A673 (cell line): ENCODE results near the gene NEB. TPM values are rescaled to one million over a fixed set of nuclear protein-coding genes. Genes with fewer than 3 reads are reported as not detected.

Experiments
- BruUV-seq: library from RNA; stranded (reverse); fragments of 400-500 nt; replicated peaks from 2 replicates; lab custom pipeline; 2021; lab: Mats Ljungman, UMichigan
- CTCF ChIA-PET: fragments of 300-600 bp; sonication (Branson Sonifier 250); formaldehyde crosslinking; loops from one replicate; lab custom pipeline; 2022; ENCODE audit warnings: antibody characterized with exemption; lab: Charles Lee
- POLR2A ChIA-PET: fragments of 300-600 bp; sonication (Branson Sonifier 250); formaldehyde crosslinking; loops from one replicate; lab custom pipeline; 2022; ENCODE audit warnings: antibody characterized with exemption; ENCODE audit not compliant: low non-redundant PET; lab: Charles Lee
- DNase-seq: peaks from one replicate; pipeline ENCODE4 v3.0.0-alpha.2; 2015; ENCODE audit warnings: low spot score
- H3K27ac ChIP-seq: fragments of 200-600 bp; sonication (generic); 2 replicates; pipeline ENCODE4 v1.5.1; 2016; ENCODE audit warnings: mixed run types, low read depth, mild to moderate bottlenecking, mixed read lengths, antibody characterized with exemption, low read length; ENCODE audit not compliant: poor library complexity, severe bottlenecking
- H3K27me3 ChIP-seq: fragments of 200-600 bp; sonication (generic); replicated peaks from 2 replicates; pipeline ENCODE4 v1.6.1; 2017; ENCODE audit warnings: mixed run types, low read depth, mild to moderate bottlenecking, mixed read lengths, antibody characterized with exemption, low read length; ENCODE audit not compliant: insufficient read depth, poor library complexity
- H3K36me3 ChIP-seq: fragments of 200-600 bp; sonication (generic); 2 replicates; pipeline ENCODE4 v1.6.1; 2016; ENCODE audit warnings: mixed run types, mild to moderate bottlenecking, mixed read lengths, antibody characterized with exemption, low read length; ENCODE audit not compliant: insufficient read depth, poor library complexity, severe bottlenecking
- H3K4me1 ChIP-seq: fragments of 200-600 bp; sonication (generic); 2 replicates; pipeline ENCODE4 v1.6.1; 2017; ENCODE audit warnings: mixed run types, mild to moderate bottlenecking, mixed read lengths, antibody characterized with exemption, low read length; ENCODE audit not compliant: insufficient read depth, poor library complexity, severe bottlenecking
- H3K4me3 ChIP-seq: fragments of 200-600 bp; sonication (generic); 2 replicates; pipeline ENCODE4 v1.5.1; 2016; ENCODE audit warnings: low read depth, mixed run types, mild to moderate bottlenecking, mixed read lengths, low read length; ENCODE audit not compliant: poor library complexity, severe bottlenecking
- H3K9me3 ChIP-seq: fragments of 200-600 bp; sonication (generic); 2 replicates; pipeline ENCODE4 v1.6.1; 2016; ENCODE audit warnings: mixed run types, low read depth, mild to moderate bottlenecking, mixed read lengths, antibody characterized with exemption, low read length; ENCODE audit not compliant: poor library complexity, severe bottlenecking
- EZH2 ChIP-seq: fragments of 200-600 bp; sonication (generic); IDR thresholded peaks from 2 replicates; pipeline ENCODE4 v1.6.1; 2017; ENCODE audit warnings: borderline replicate concordance, low read depth, mild to moderate bottlenecking, mixed read lengths, antibody characterized with exemption, low read length; ENCODE audit not compliant: poor library complexity, severe bottlenecking
- intact Hi-C: fragments of 100-400 bp; cut with micrococcal nuclease; formaldehyde crosslinking; loops from one replicate; pipeline ENCODE4 v1.10.0; 2022; ENCODE audit not compliant: unreplicated experiment
- total RNA-seq: library from RNA; stranded (reverse); gene quantifications from 2 replicates; pipeline ENCODE4 v1.2.3, GENCODE V29; 2021
- TF ChIP-seq, protein P1 (sequence below): fragments of 300-800, 200-600 bp; sonication (generic); conservative IDR thresholded peaks from 2 replicates; pipeline ENCODE4 v1.5.1; 2017; ENCODE audit warnings: low read depth, mild to moderate bottlenecking, antibody characterized with exemption, low read length, moderate library complexity, mixed read lengths

NEB gene
- total RNA-seq, 1 experiment from 2014 or later: 7.0 TPM

- no peaks in the 10 kb centered on the region for H3K36me3 ChIP-seq
- no peak overlapping the region for H3K27ac ChIP-seq
- TF ChIP-seq, protein P1, sequence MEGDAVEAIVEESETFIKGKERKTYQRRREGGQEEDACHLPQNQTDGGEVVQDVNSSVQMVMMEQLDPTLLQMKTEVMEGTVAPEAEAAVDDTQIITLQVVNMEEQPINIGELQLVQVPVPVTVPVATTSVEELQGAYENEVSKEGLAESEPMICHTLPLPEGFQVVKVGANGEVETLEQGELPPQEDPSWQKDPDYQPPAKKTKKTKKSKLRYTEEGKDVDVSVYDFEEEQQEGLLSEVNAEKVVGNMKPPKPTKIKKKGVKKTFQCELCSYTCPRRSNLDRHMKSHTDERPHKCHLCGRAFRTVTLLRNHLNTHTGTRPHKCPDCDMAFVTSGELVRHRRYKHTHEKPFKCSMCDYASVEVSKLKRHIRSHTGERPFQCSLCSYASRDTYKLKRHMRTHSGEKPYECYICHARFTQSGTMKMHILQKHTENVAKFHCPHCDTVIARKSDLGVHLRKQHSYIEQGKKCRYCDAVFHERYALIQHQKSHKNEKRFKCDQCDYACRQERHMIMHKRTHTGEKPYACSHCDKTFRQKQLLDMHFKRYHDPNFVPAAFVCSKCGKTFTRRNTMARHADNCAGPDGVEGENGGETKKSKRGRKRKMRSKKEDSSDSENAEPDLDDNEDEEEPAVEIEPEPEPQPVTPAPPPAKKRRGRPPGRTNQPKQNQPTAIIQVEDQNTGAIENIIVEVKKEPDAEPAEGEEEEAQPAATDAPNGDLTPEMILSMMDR: no peak
- TF ChIP-seq EZH2: no peak
- no peaks in the 10 kb centered on the region for H3K27me3 ChIP-seq
- no peaks in the 10 kb centered on the region for H3K9me3 ChIP-seq
- peaks cover 36% of the 10 kb centered on the region for H3K4me1 ChIP-seq
- ChIA-PET POLR2A (no interaction called here), CTCF (no interaction called here)
- BruUV-seq: no TSS peak
- intact Hi-C loops: no loop called here
- H3K4me3 ChIP-seq: no peak overlapping the region
- DNase-seq: no peak
Measured at GRCh38 chr2:151769606-151770005, 35.3 kb upstream of the NEB start.

GRCh38 chr2:151767536-151767935, 33.3 kb upstream of the NEB start:
- peak; percentile 50 for DNase-seq
- intact Hi-C loops: no loop called here
- H3K36me3 ChIP-seq: no peaks in the 10 kb centered on the region
- BruUV-seq: no TSS peak
- TF ChIP-seq, protein P1: no peak
- no peak for TF ChIP-seq EZH2
- peaks cover 22% of the 10 kb centered on the region for H3K4me1 ChIP-seq
- H3K27ac ChIP-seq: no peak overlapping the region
- H3K27me3 ChIP-seq: no peaks in the 10 kb centered on the region
- no peak overlapping the region for H3K4me3 ChIP-seq
- POLR2A ChIA-PET: no interaction called here
- H3K9me3 ChIP-seq: no peaks in the 10 kb centered on the region
- CTCF ChIA-PET: no interaction called here

DNA sequence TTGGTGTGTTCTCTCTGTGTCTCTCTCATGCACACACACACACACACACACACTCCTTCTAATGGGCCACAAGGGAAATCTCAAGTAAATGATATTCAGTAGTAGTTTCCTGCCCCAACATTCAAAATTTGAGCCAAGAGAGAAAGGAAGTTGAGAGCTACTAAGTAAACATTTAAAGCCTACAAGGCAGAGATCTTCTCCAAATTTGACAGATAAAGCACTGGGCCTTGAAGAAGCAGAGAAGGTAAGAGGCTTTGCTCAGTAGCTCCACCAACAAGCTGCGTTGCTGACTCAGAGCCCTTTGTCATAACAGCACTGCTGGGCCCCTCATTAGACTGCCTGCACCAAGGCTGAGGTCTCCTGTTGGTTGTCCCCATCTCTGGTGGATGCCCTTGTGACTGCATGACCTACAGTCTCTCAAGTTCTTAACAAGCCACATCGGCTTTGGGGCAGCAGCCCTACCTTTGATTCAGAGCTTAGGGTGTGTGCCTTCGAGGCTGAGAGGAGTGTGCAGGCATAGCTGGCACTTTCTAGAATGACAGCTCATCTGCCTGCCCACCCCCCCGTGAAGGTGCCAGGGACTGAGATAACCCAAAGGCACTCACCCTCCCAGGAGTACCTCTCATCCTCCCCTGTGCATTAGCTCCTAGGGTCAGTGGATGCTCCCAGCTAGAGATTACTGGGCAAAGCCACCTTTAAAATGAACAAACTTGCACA, 32.3 kb upstream of the NEB start:
- Histone ChIP-seq H3K27me3 (no peaks in the 10 kb centered on the region), H3K36me3 (no peaks in the 10 kb centered on the region), H3K27ac (peak overlapping the region; percentile 12), H3K4me3 (no peak overlapping the region), H3K4me1 (peaks cover 22% of the 10 kb centered on the region), H3K9me3 (no peaks in the 10 kb centered on the region)
- BruUV-seq: no TSS peak
- DNase-seq: peak; percentile 62
- intact Hi-C loops: no loop called here
- ChIA-PET POLR2A (no interaction called here), CTCF (no interaction called here)
- TF ChIP-seq, protein P1: no peak
- TF ChIP-seq EZH2: no peak
